SHP77 (cell line): Measurements from ENCODE around the gene AIRE.

Source experiments
- DNase-seq, 2 experiments: peaks; one replicate each; lab custom pipeline; 2025; lab: John Stamatoyannopoulos, UW

The AIRE gene

DNA sequence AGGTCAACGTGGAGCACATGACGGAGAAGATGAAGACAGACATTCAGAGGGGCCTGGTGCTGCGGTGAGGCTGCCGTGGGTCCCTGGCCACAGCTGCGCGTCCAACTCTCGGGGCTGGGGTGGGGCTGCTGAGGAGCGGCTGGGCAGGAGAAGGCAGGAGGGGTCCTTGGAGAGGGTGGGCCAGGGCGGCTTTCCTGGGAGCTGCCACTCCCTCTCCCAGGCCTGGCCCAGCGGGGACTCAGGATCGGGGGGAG lies 39.1 kb downstream of the AIRE start:
- no peak for DNase-seq

DNA sequence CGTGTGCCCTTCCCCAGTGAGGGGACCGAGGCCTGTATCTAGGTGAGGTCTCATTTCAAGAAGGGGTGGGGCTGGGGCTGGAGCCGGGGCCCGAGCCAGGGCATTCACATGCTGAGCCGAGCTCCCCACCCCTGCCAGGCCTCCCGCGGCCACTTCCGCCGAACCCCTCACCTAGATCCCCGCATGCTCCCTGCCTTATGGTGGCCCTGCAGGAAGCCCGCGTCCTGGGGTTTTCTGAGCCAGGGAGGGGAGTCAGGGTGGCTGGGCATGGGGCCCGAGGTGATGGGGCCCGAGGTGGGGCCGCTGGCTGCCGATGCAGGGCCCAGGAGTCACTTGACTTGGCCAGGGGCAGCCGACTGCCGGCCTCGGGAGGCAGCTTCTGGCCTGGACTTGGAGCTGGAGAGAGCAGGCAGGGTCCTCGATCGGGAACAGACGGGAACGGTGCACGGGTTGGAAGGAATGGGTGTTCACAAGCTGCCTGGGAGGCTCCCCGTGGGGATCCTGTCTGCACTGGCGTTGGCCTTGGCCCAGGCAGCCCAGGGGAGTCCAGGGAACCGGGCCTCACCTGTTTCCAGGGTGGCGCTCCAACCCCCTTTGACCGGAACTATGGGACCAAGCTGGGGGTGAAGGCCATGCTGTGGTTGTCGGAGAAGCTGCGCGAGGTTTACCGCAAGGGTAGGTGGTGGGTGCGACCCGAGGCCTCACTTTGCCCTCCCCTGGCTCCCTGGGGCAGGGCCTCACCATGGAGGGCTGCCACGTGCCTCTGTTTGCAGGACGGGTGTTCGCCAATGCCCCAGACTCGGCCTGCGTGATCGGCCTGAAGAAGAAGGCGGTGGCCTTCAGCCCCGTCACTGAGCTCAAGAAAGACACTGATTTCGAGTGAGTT lies 40.0 kb downstream of the AIRE start:
- no peak for DNase-seq

DNA sequence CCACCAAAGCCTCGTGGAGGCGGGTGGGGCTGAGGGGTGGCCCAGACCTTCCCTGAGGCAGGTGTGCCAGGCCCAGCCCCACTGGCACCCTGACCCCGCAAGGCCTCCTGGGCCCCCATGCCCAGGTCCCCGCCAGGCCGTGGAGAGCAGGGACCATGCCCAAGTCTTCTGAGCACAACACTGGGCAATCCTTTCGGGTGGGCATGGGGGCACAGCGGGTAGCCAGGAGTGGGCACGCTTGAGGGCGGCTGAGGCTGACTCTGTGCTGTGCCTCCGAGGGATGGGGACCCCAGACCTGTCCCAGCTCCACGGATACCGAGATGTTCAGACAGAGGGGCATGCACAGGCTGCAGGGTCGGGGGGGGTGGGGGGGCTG lies 40.6 kb downstream of the AIRE start:
- no peak for DNase-seq

DNA sequence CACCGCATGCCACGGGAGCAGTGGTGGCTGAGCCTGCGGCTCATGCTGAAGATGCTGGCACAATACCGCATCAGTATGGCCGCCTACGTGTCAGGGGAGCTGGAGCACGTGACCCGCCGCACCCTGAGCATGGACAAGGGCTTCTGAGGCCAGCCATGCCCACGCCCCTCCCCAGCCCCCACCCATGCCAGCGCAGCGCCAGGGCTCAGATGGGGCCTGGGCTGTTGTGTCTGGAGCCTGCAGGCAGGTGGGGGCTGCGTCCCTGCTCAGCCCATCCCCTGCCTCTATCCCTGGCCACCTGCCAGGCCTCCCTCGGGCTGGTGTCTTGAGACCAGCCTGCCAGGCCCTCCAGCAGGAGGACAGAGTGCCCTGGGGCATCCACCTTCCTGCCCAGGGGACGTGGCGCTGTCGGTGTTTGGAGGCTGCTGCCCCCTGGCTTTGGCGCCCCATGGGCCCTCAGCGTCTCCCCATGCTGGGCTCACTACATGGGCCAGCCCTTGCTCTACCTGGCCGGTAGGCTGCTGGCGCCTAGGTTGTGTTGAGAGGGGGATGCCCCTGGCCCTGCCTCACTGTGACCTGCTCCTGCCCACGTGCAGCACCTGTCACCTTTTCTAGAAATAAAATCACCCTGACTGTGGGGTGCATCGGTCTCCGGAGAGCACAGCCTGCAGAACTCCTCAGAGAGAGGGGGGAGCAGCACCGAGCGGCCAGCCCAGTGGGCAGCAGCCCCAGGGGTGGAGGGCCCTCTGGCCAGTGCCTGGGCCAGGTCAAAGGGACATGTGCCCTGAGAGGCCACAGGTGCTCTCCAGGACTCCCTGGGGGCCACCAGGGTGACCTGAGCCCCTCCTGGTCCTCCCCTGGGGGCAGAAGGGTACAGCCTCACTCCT lies 41.3 kb downstream of the AIRE start:
- no peak for DNase-seq

DNA sequence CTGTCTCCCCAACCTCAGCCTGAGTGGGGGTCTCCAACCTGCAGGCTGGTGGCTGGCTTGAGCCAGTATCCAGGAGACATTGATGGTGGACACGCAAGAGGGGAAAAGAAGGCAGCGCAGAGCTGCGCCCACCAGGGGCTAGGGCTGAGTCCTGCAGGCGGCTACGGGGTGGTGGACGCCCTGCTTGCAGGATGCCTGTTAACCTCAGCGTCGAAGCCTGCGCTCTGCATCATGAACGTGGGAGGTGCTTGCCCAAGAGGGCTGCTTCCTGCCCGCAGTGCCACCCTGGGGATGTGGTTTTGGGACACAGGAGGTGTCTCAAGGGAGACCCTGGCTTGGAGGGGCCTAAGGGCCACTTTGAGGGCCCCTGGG lies 41.9 kb downstream of the AIRE start:
- DNase-seq, result no peak

DNA sequence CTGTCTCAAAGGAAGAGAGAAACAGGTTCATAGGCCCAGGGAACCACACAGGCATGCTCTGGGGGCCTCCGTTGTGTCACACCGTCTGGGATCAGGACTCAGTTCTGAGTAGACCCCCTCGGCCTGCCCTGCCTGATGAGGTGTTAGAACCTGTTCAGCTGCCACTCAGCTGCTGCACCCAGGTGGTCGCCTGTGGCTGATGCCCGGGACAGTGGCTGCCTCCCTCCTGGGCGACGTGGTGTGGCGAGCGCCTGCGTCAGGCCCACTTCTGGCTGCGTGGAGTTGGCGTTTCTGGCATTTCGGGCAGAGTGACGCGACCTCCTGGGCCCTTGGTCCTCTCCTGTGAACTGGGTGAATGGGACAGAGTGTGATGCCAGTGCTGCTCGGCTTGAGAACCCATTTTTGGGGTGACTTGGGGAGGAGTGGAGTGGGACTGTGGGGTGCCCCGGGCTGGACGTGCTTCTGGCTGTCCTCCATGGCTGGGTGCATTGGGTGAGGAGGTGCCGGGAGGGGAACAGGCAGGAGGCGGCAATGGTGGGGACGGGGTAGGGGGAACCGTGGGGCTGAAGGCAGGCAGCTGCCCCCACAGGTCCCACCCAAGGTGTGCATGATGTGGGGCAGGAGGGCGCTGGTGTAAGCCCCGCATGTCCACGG lies 42.7 kb downstream of the AIRE start:
- no peak for DNase-seq

DNA sequence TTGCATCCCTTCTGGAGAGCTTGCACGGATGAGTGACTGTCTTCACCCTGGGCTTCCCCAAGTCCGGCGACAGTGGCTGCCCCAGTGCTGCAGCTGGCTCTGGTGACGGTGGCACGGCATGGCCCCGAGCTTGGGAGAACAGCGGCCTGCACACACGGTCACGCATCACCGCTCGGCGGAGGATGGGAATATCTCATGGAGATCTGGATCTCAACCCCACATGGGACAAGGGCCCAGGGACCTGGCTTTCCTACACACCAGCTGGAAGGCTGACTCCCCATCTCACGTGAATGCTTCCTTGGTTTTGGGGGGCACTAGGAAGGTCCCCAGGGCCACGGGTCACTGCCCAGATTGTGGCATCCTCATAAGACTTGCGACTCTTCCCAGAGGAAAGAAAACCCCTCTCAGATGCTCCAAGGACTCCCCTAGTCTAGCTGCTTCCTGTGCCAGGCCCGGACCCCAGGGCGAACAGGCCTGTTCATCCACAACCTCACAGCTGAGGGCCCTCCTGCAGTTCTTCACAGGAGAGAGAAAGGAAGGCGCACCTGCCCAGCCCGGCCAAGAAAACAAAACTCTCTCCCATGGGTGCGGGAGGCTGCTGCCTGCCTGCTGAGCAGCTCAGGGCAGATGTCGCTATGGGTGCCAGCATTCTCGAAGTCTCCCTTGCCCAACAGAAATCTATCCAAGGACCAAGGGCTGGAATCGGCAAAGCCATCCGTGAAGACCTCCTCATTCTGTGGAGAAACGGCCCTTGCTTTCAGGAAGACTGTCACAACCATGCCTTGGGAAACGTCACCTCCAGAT lies 43.6 kb downstream of the AIRE start:
- DNase-seq, result peak in 1 of 2 experiments; percentile 42

DNA sequence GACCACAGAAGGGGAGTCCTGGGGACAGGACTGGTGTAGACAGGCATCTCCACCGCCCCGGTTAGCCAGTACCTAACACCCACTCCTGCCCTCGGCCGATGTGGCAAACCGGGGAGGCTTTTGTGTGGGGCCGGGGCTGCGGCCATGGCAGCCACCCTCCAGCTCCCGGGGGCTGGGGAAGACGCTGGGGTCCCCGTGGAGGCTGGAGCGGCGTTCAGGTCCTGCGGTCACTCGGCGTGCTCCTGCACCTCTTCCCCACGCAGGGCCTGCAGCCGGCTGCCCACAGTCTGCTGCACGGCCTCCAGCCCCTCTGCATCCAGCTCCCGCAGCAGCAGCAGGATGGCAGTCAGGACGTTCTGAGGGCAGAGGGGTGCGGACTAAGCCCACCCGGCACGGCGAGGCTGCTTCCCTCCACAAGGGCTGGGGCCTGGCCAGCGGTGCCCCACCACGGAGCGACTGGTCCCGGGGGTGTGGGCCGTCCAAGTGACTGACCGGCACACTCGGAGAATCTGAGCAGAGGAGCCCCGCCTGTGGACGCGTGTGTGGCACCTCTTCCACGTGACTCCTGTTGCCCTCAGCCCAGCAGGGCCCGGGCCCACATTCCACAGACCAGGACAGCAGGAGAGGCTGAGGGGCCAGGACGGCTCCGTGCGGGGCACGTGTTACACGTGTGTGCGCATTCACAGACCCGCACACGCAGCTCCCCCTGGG lies 44.5 kb downstream of the AIRE start:
- no peak for DNase-seq

DNA sequence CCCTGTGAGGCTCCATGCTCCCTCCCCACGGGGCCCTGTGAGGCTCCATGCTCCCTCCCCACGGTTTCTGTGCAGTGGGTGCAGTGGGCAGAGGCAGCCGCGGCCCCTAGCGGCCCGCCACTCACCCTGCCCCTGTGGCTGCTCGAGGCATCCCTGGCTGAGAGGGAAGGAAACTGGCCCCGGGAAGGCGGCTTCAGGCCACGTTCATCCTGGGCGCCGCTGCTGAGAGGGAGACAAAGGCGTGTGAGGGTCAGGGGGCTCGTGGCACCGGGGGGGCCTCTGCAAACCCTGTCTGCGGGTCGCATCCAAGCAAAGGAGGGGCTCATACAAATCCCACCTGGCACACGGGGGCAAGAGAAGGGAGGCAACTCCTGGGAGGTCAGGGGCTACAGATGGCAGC lies 45.0 kb downstream of the AIRE start:
- no peak for DNase-seq

DNA sequence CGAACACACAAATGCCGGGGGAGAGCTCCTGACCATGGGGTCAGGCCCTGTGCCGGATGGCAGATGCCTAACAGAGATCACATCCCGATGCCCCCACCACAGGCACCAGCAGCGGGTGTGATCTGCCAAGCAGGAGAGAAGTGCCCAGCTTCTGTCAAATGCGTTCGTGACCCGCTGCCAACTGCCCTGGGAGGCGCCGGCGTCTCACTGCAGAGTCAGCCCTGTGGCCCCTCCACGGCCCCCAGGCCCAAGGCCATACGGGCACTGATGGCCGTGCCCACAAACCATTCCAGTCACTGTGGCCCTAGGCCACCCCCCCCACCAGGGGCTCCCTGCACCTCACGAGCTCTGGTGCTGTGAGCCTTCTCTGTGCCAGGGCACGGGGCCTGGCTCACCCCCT lies 45.5 kb downstream of the AIRE start:
- no peak for DNase-seq

DNA sequence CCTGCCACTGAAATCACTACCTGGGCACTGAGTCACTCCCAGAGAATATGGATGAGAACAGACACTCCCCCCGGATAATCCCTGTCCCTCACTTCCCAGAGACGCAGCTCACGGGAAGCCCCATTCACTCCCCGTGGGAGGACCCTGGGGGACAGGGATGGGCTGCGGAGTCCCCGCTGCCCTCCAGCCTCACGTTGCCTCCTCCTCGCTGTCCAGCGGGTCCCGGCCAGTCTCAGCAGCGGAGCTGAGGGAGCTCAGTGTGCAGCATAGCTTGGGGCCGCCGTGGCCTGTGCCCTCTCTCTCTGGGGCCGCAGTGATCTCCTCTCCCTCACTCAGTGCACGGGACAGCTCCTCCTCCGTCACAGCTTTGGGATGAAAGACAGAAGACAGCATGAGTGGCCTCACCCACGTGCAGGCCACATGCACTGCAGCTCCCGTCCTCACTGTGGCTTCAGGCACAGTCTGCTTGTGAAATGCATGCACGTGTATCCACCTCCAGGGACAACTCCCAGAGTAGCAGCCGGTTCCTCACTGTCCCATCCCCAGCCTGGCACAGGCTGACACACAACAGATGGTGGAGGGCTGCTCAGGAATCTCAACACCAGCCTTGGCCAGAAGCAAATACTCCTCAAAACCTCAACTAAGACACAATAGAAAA lies 46.1 kb downstream of the AIRE start:
- DNase-seq, result no peak

DNA sequence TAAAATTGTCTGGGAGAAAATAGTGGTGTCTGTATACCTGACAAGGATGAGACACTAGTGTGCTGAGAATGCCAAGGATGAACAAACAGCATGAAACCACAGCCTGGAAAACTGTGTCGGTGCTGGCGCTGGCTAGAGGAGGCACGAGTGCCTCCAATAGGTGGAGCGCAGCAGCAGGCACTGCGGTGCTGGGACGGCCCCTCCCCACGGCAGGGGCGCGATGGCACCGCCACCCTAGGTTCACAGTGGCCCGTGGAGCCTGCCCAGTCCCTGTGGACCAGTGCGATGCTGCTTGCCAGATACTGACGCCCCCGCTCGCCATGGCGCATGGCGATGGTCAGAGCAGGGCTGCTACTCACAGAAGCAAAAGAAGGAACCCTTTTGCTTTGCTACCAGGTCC lies 46.7 kb downstream of the AIRE start:
- no peak for DNase-seq

DNA sequence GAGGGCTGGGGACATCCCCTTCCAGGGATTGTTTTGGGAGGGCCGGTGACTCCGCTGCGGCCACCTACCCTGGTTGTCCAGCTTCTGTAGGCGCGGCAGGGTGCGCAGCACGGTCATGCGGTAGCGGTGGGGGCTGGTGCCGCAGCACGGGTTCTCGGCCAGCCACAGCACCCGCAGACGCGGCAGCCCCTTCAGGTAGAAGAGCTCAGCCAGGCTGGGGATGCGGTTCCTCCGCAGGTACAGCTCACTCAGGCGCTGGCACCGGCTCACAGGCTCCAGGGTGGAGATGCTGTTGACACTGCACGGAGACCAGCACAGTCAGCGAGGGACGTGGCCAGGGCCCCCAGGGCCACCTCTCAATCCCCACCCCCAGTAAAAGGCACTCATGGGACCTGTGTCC lies 47.3 kb downstream of the AIRE start:
- DNase-seq, result no peak

DNA sequence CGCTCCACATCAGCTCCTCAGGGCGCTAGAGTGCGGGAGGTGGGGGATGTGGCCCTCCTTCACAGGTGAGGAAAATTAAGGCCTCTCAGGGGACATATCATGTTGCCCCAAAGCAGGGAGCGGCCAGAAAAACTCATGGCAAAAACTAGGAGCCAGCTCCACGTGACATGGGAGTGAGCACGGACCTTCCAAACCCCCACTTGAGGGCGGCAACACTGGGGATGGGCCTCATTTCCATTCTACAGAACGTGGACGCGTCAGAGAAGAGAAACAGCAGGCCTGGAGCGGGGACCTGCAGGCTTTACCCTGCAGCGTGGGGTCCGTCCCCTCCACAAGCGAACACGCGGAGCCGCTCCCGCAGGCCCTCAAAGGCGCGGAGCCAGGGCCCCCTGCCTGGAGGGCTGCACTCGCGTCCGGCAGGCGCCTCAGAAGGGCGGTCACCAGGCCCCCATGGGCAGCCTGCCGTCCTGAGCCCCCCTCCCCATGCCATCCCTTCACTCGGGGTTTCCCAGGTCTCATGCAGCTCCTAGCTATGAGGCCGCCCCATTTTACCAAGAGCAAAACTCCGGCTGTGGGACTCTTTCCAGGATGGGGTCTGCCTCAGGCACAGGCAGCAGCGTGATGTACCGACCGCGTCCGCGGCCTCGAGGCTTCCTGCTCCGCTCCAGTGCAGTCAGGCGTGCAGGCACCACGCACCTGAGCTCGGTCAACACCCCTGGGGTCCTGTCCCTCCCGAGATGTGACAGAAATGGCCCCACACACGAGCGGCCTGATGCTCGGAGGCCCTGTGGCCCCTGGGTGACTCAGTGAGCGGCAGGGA lies 48.0 kb downstream of the AIRE start:
- DNase-seq, result no peak

DNA sequence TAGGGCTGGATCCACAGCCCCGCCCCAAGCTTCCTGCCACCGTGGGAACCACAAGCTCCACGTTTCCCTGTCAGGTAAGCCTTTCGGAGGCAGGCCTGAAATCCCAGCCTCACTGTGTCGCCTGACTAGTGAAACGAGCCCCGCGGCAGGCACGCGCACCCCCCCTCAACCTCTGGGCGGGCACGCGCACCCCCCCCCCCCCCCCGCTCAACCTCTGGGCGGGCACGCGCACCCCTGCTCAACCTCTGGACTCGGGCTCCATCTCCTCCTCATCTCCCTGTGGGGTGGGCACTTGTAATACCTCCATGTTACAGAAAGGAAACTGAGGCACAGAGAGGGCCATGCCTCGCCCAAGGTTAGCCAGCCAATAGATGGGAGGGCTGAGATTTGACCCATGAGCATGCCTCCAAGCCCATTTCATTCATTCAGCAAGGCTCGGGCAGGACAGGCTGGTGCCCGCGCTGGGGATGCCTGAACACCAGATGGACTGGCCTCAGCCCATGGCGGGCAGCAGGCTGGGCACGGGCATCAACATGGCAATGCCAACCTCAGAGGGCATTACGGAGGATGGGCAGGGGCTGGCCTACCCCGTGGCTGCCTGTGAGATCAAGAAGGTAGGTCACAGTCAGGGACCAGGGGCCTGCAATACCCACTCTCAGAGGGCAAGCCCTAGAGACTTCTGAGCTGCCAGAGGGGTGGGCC lies 48.8 kb downstream of the AIRE start:
- DNase-seq, result no peak

DNA sequence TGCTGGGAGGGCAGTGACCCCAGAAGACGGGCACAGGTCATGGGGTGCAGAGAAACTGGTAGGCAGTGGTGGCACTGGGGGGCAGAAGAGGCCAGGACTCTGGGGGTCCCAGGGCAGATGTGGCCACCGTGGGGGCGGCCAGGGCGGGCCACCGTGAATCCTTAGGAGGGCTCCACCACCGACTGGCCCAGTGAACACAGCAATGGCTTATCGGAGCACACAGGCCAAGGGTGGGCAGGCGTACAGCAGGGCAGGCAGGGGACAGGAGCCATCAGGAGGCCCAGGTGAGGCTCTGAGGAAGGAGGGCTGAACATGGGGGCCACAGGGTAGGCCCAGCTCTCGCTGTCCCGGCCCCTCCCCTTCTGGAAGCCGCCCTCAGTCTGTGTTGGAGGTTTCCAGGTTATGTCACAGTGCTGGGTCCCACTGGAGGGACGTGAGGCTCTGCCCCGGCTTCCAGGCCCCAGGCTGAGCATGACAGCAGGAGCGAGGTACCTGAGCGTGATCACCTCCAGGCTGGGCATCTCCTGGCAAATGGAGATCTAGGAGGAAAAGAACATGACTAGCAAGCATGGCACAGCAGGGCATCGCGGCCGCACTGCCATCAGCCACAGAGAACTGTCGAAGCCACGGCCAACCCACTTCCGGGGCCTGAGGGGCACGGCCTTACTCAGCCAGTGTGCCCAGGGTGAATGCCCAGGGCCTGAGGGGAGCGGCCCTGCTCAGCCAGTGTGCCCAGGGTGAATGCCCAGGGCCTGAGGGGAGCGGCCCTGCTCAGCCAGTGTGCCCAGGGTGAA lies 49.8 kb downstream of the AIRE start:
- DNase-seq, result no peak

DNA sequence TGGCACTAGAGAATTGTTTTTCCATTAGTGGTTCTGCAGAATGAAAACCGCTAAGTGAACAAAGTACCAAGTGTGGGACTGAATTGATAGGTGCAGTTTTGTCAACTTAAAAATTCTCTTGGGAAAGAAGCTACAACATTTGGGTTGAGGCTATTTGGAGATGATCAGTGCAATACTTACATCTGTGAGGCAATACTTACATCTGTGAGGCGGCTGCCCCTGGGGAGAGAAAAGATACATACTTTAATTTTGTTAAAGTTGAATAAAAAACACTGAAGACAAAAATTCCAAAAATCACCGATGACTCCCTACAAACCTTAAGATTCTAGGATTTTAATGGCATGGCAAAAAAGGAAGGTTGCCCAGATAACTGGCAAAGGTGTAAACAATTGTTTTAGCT lies 51.8 kb downstream of the AIRE start:
- no peak for DNase-seq
